Skeletal muscle satellite cell (primary cell): Measurements from ENCODE around the gene STS. TPM values are rescaled to one million over a fixed set of nuclear protein-coding genes. Genes with fewer than 3 reads are reported as not detected.

ENCODE experiments used
- H3K27me3 ChIP-seq: 2 replicates; pipeline ENCODE4 v1.7.0; 2013; ENCODE audit warnings: low read length; ENCODE audit not compliant: control insufficient read depth, insufficient read depth
- H3K36me3 ChIP-seq: 2 replicates; pipeline ENCODE4 v1.7.0; 2013; ENCODE audit warnings: mild to moderate bottlenecking, control low read depth, low read length; ENCODE audit not compliant: insufficient read depth
- H3K4me1 ChIP-seq: 2 replicates; pipeline ENCODE4 v1.7.0; 2013; ENCODE audit warnings: low read length; ENCODE audit not compliant: control insufficient read depth, insufficient read depth
- H3K4me2 ChIP-seq: 2 replicates; pipeline ENCODE4 v1.7.0; 2013; ENCODE audit warnings: mild to moderate bottlenecking, low read length
- H3K4me3 ChIP-seq: 2 replicates; pipeline ENCODE4 v1.7.0; 2013; ENCODE audit warnings: low read length
- H3K9ac ChIP-seq: 2 replicates; pipeline ENCODE4 v1.7.0; 2013; ENCODE audit warnings: mild to moderate bottlenecking, low read depth, low read length, moderate library complexity
- H3K9me3 ChIP-seq: replicated peaks from 2 replicates; pipeline ENCODE4 v1.7.0; 2013; ENCODE audit warnings: mild to moderate bottlenecking, control low read depth, low read length
- small RNA-seq: library from RNA; depleted of rRNA; stranded (forward); fragments of <200 nt; gene quantifications from one replicate; pipeline ENCODE3, GENCODE V24; 2012

The STS gene

GRCh38 chrX:7191681-7192110, 44.2 kb downstream of the STS start:
- Histone ChIP-seq H3K4me3 (no peak overlapping the region), H3K36me3 (no peaks in the 10 kb centered on the region)

GRCh38 chrX:7192871-7193270, 45.4 kb downstream of the STS start:
- no peaks in the 10 kb centered on the region for H3K9me3 ChIP-seq
- no peaks in the 10 kb centered on the region for H3K4me1 ChIP-seq
- no peaks in the 10 kb centered on the region for H3K36me3 ChIP-seq
- H3K4me3 ChIP-seq: no peak overlapping the region
- H3K27me3 ChIP-seq: no peaks in the 10 kb centered on the region
- H3K9ac ChIP-seq: no peak overlapping the region
- H3K4me2 ChIP-seq: no peak overlapping the region

More at GRCh38 chrX:7191681-7192110, 44.2 kb downstream of the STS start:
- H3K4me1 ChIP-seq: no peaks in the 10 kb centered on the region
- no peak overlapping the region for H3K4me2 ChIP-seq
- H3K27me3 ChIP-seq: no peaks in the 10 kb centered on the region
- no peaks in the 10 kb centered on the region for H3K9me3 ChIP-seq
- no peak overlapping the region for H3K9ac ChIP-seq

- Histone ChIP-seq H3K4me1 (no peaks in the 10 kb centered on the region), H3K9ac (no peak overlapping the region), H3K9me3 (no peaks in the 10 kb centered on the region), H3K4me3 (no peak overlapping the region), H3K27me3 (no peaks in the 10 kb centered on the region), H3K36me3 (no peaks in the 10 kb centered on the region), H3K4me2 (no peak overlapping the region)
These were observed 47.1 kb downstream of the STS start for GRCh38 chrX:7194606-7195005.

Small RNA genes within 50 kb of the gene (small RNA-seq; reads per million reads assigned to genes)
- gene MIR4767: not detected
